Rectal smooth muscle tissue (tissue), 1 donor: ENCODE data around the gene SLC29A3.

Experiments used
- H3K27ac ChIP-seq: one replicate; pipeline ENCODE4 v1.7.0; 2013; ENCODE audit warnings: low read depth, low read length, inconsistent platforms
- H3K27me3 ChIP-seq: one replicate; pipeline ENCODE4 v1.7.0; 2013; ENCODE audit warnings: low read length; ENCODE audit not compliant: control insufficient read depth, insufficient read depth
- H3K36me3 ChIP-seq: one replicate; pipeline ENCODE4 v1.7.0; 2013; ENCODE audit warnings: low read length; ENCODE audit not compliant: control insufficient read depth, insufficient read depth
- H3K4me1 ChIP-seq: one replicate; pipeline ENCODE4 v1.7.0; 2013; ENCODE audit warnings: low read length; ENCODE audit not compliant: control insufficient read depth, insufficient read depth
- H3K4me3 ChIP-seq: one replicate; pipeline ENCODE4 v1.7.0; 2013; ENCODE audit warnings: low read length
- H3K9ac ChIP-seq: one replicate; pipeline ENCODE4 v1.7.0; 2013; ENCODE audit warnings: low read length

SLC29A3 gene

GRCh38 chr10:71379118-71379766 is 60.2 kb downstream of the SLC29A3 start:
- Histone ChIP-seq H3K36me3 (no peaks in the 10 kb centered on the region), H3K4me3 (no peak overlapping the region), H3K27me3 (no peaks in the 10 kb centered on the region), H3K9ac (no peak overlapping the region), H3K4me1 (no peaks in the 10 kb centered on the region), H3K27ac (no peak overlapping the region)

GRCh38 chr10:71380841-71381240 is 61.8 kb downstream of the SLC29A3 start:
- H3K4me3 ChIP-seq: no peak overlapping the region
- no peak overlapping the region for H3K27ac ChIP-seq
- no peaks in the 10 kb centered on the region for H3K27me3 ChIP-seq
- H3K36me3 ChIP-seq: no peaks in the 10 kb centered on the region
- H3K4me1 ChIP-seq: no peaks in the 10 kb centered on the region
- H3K9ac ChIP-seq: no peak overlapping the region

GRCh38 chr10:71381611-71382010 is 62.6 kb downstream of the SLC29A3 start:
- Histone ChIP-seq H3K27ac (no peak overlapping the region), H3K36me3 (no peaks in the 10 kb centered on the region), H3K4me1 (no peaks in the 10 kb centered on the region), H3K9ac (no peak overlapping the region), H3K27me3 (no peaks in the 10 kb centered on the region), H3K4me3 (no peak overlapping the region)

GRCh38 chr10:71382028-71382427 is 63.0 kb downstream of the SLC29A3 start:
- Histone ChIP-seq H3K9ac (no peak overlapping the region), H3K27ac (no peak overlapping the region), H3K4me1 (no peaks in the 10 kb centered on the region), H3K27me3 (no peaks in the 10 kb centered on the region), H3K4me3 (no peak overlapping the region), H3K36me3 (no peaks in the 10 kb centered on the region)

GRCh38 chr10:71382757-71383156 is 63.7 kb downstream of the SLC29A3 start:
- Histone ChIP-seq H3K27ac (no peak overlapping the region), H3K4me3 (no peak overlapping the region), H3K36me3 (no peaks in the 10 kb centered on the region), H3K4me1 (no peaks in the 10 kb centered on the region), H3K9ac (no peak overlapping the region), H3K27me3 (no peaks in the 10 kb centered on the region)

- no peak overlapping the region for H3K9ac ChIP-seq
These were observed 65.1 kb downstream of the SLC29A3 start for GRCh38 chr10:71383972-71384687.

GRCh38 chr10:71388171-71388570 is 69.1 kb downstream of the SLC29A3 start:
- Histone ChIP-seq H3K9ac (no peak overlapping the region), H3K4me1 (no peaks in the 10 kb centered on the region)

More at GRCh38 chr10:71383972-71384687, 65.1 kb downstream of the SLC29A3 start:
- H3K4me1 ChIP-seq: no peaks in the 10 kb centered on the region
- no peaks in the 10 kb centered on the region for H3K27me3 ChIP-seq
- no peak overlapping the region for H3K27ac ChIP-seq
- no peaks in the 10 kb centered on the region for H3K36me3 ChIP-seq
- H3K4me3 ChIP-seq: no peak overlapping the region

GRCh38 chr10:71388583-71389310 is 69.7 kb downstream of the SLC29A3 start:
- H3K9ac ChIP-seq: no peak overlapping the region
- H3K4me3 ChIP-seq: no peak overlapping the region

More at GRCh38 chr10:71388171-71388570, 69.1 kb downstream of the SLC29A3 start:
- Histone ChIP-seq H3K4me3 (no peak overlapping the region), H3K36me3 (no peaks in the 10 kb centered on the region), H3K27me3 (no peaks in the 10 kb centered on the region), H3K27ac (no peak overlapping the region)

GRCh38 chr10:71389768-71390460 is 70.9 kb downstream of the SLC29A3 start:
- no peaks in the 10 kb centered on the region for H3K4me1 ChIP-seq
- no peak overlapping the region for H3K27ac ChIP-seq
- H3K27me3 ChIP-seq: no peaks in the 10 kb centered on the region
- H3K36me3 ChIP-seq: no peaks in the 10 kb centered on the region
- H3K4me3 ChIP-seq: no peak overlapping the region
- H3K9ac ChIP-seq: no peak overlapping the region

More at GRCh38 chr10:71388583-71389310, 69.7 kb downstream of the SLC29A3 start:
- no peak overlapping the region for H3K27ac ChIP-seq
- H3K27me3 ChIP-seq: no peaks in the 10 kb centered on the region
- no peaks in the 10 kb centered on the region for H3K36me3 ChIP-seq
- H3K4me1 ChIP-seq: no peaks in the 10 kb centered on the region

- Histone ChIP-seq H3K4me1 (no peaks in the 10 kb centered on the region), H3K9ac (no peak overlapping the region), H3K27ac (no peak overlapping the region), H3K4me3 (no peak overlapping the region), H3K27me3 (no peaks in the 10 kb centered on the region), H3K36me3 (no peaks in the 10 kb centered on the region)
These were observed 71.4 kb downstream of the SLC29A3 start for GRCh38 chr10:71390461-71390835.

- H3K27ac ChIP-seq: no peak overlapping the region
- H3K4me1 ChIP-seq: no peaks in the 10 kb centered on the region
- H3K4me3 ChIP-seq: no peak overlapping the region
- no peak overlapping the region for H3K9ac ChIP-seq
- H3K27me3 ChIP-seq: no peaks in the 10 kb centered on the region
- H3K36me3 ChIP-seq: no peaks in the 10 kb centered on the region
These were observed 72.0 kb downstream of the SLC29A3 start for GRCh38 chr10:71390921-71391690.
